Measurements from ENCODE around the gene CIB4.

GRCh38 chr2:26537826-26538475 is 103.2 kb downstream of the CIB4 start:
- TF ChIP-seq, protein P1, sequence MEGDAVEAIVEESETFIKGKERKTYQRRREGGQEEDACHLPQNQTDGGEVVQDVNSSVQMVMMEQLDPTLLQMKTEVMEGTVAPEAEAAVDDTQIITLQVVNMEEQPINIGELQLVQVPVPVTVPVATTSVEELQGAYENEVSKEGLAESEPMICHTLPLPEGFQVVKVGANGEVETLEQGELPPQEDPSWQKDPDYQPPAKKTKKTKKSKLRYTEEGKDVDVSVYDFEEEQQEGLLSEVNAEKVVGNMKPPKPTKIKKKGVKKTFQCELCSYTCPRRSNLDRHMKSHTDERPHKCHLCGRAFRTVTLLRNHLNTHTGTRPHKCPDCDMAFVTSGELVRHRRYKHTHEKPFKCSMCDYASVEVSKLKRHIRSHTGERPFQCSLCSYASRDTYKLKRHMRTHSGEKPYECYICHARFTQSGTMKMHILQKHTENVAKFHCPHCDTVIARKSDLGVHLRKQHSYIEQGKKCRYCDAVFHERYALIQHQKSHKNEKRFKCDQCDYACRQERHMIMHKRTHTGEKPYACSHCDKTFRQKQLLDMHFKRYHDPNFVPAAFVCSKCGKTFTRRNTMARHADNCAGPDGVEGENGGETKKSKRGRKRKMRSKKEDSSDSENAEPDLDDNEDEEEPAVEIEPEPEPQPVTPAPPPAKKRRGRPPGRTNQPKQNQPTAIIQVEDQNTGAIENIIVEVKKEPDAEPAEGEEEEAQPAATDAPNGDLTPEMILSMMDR (IDR thresholded peaks at IDR 0.05): no peak
- TF ChIP-seq POLR2A (IDR thresholded peaks at IDR 0.05): no peak
